GOT3 (cell line): Measurements from ENCODE around the gene ARHGEF25.
"Not testable (repeated sequence)": the region's sequence is repeated elsewhere in the genome, so short reads cannot be mapped to it uniquely, and the experiment has no call there.

ENCODE experiments used
- DNase-seq: peaks from one replicate; lab custom pipeline; 2025; ENCODE audit warnings: mixed read lengths; lab: John Stamatoyannopoulos, UW

ARHGEF25 gene

GRCh38 chr12:57609101-57609780, 2.0 kb upstream of the ARHGEF25 start:
- DNase-seq: no peak

DNA sequence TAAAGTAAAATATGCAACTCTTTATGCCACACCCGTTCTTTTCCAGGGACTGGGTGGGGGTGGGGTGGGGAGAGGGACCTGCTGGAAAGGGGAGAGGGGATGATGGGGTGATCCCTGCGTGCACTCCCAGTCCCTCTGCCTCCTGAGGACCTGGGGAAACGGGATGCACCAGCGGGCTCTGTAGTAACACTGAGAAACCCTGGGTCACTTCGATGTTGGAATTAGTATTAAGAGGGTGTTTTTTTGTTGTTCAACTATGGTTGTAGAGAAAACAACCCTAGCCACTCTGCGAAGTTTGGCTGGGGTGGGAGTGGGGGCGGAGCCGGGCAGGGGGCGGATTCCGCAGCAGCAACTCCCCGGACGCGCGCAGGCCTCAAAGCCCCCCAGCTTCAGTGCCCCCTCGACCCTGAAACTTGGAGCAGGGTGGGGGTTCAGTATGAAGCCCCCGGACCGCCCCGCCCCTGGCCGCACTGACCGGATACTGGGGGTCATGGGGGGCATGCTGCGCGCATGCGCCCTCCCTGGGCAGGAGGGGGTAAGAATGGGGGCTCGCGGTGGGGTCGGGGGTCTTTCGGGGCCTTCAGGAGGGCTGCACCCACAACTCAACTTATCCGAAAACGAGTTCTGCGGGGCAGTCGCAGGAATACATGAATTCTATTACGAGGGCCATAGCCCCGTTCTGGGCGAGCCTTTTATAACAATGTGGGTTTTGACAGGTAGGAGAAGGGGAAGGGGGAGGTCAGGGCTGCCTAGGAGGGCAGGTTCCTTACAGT, 1.3 kb upstream of the ARHGEF25 start:
- DNase-seq: no peak

GRCh38 chr12:57610554-57611107, 604 bp upstream of the ARHGEF25 start:
- no peak for DNase-seq

DNA sequence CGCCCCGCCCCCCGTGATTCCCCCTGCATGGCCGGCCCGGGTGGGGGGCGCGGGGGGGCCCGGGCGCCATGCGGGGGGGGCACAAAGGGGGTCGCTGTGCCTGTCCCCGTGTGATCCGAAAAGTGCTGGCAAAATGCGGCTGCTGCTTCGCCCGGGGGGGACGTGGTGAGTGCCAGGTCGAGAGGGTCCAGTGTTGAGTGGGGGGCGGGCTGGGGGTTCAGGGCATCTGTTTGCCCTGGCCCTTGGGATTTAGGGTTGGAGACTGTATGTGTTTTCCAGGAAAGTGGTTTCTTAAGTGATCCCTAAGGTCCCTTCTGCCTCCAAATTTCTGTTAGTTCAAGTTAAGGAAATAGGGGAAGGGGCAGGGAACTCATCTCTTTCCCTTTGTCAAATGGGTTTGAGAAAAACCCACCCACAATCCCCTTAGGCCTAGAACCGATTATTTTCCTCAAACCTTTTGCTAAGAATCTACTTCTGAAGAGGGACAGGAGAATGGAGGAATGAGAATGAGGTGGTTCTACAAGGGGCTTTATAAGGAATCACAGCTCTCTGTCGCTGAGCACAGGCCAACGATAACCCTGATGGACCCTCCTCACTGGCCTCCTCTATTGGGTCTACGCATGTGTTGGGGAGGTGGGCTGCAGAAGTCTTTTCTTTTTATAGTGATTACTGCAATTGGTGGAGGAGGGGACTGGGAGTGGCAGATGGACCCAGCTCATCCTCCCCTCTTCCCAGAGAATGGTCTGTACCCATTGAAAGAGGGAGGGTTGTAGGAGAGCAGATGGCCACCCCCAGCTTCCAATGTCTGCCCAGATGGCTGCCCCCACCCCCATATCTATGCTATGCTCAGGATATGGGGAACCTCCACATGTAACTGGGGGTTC, 834 bp downstream of the ARHGEF25 start:
- no peak for DNase-seq

- DNase-seq: no peak
Measured at GRCh38 chr12:57612711-57613426, 1.6 kb downstream of the ARHGEF25 start.

DNA sequence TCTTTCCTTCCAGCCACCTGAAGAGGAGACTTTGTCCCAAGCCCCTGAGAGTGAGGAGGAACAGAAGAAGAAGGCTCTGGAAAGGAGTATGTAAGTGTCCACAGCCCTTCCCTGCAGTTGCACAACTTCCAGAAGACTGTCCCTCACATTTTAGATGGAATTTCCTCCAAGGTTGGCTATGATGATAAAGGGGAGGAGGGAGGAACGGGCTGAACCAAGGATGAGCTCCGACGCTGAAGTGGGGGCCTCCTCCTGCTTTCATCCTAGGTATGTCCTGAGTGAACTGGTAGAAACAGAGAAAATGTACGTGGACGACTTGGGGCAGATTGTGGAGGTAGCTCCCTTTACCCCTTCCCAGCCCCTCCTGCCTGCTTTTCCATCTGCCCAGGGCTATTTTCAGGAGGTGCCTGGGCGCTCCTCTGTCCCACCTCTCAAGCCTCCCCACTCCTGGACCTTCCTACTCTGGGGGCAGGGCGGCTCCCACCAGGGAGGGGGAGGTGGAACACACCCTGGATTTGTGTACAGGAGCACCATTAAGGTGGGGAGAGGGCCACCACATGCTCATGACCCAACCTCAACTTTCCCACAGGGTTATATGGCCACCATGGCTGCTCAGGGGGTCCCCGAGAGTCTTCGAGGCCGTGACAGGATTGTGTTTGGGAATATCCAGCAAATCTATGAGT, 2.3 kb downstream of the ARHGEF25 start:
- DNase-seq: no peak

DNA sequence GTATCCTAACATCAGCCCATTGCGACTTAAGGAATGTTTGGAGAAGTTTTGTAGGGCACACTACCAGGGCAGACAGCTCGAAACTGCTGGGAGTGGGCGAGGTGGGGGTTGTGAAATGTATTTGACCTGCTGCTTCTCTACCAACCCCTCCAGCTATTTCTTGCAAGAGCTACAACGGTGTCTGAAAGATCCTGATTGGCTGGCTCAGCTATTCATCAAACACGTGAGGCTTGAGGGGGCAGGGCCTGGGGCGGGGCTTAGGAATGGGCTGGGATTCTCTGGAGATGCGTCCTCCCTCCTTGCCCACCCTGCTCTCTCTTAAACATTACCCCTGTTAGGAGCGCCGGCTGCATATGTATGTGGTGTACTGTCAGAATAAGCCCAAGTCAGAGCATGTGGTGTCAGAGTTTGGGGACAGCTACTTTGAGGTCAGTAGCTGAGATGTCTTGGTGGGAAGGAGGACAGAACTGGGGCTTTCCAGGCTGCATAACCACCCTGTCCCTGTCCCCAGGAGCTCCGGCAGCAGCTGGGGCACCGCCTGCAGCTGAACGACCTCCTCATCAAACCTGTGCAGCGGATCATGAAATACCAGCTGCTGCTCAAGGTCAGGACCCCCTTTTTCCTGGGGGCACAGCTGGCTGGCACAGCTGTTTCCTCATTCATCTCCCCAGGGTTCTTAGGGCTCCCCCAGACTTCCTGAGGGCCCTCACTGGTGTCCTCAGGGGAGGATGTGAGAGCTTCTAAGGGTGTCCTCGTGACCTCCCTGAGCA, 3.1 kb downstream of the ARHGEF25 start:
- DNase-seq: no peak

DNA sequence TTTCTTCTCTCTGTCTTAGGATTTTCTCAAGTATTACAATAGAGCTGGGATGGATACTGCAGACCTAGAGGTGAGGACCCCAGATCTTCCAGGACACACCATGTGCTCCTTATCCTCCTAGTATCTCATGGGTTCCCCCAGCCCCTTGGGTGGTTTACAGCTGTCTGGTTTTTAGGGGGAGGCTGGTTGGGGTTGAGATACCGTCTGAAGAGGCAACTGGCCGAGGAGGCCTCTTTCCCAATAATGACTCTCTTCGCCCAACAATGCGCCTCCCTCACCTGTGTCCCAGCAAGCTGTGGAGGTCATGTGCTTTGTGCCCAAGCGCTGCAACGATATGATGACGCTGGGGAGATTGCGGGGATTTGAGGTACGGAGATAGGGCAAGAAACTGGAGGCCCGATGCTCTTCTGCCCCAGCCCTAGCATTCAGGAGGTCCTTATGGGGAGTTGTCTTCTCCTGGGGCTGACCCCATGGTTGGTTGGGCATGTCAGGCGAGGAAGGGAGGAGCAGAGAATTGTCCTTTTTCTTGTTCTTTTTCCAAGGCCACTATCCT, 3.8 kb downstream of the ARHGEF25 start:
- no peak for DNase-seq

DNA sequence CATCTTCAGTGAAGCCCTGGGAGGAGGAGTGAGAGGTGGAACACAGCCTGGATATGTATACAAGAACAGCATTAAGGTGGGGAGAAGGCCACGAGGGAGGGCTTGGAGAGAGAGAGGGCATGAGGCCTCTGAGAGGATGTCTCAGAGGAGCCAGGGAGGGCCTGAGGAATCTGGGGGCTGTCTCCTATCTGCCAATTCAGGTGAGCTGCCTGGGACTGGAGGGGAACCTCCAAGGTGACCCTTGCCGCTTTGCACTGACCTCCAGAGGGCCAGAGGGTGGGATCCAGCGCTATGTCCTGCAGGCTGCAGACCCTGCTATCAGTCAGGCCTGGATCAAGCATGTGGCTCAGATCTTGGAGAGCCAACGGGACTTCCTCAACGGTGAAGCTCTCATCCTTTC, 4.4 kb downstream of the ARHGEF25 start:
- no peak for DNase-seq

- peak; percentile 86 for DNase-seq
Measured at GRCh38 chr12:57616383-57617101, 5.3 kb downstream of the ARHGEF25 start.

DNA sequence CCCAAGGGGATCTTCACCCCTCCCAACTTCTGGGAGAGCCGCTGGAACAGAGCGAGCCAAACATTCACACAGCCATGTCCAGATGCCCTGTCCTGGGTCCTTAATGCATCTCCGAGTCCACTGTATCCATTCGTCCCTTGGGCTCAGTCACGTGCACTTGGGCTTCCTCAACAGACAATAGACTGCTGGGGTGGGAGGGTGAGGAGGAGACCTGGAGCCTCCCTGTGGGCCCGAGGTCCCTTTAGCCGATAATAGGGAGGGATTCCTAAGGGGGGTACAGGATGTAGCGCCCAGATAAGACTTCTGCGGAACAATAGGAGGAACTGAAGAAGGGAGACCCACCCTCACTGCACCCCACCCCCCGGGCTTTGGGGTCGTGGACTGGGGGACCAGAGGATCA, 6.7 kb downstream of the ARHGEF25 start:
- DNase-seq: no peak

DNA sequence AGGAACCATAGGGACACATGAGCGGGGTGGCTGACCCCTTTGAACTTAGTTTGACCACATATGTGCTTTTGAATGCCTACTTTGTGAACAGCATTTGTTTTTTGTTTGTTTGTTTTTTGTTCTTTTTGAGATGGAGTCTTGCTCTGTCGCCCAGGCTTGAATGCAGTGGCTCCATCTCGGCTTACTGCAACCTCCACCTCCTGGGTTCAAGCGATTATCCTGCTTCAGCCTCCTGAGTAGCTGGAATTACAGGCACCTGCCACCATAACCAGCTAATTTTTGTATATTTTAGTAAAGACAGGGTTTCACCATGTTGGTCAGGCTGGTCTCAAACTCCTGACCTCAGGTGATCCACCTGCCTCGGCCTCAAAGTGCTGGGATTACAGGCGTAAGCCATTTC, 7.2 kb downstream of the ARHGEF25 start:
- DNase-seq: not testable (repeated sequence)

- DNase-seq: no peak
Measured at GRCh38 chr12:57618966-57619433, 7.8 kb downstream of the ARHGEF25 start.

DNA sequence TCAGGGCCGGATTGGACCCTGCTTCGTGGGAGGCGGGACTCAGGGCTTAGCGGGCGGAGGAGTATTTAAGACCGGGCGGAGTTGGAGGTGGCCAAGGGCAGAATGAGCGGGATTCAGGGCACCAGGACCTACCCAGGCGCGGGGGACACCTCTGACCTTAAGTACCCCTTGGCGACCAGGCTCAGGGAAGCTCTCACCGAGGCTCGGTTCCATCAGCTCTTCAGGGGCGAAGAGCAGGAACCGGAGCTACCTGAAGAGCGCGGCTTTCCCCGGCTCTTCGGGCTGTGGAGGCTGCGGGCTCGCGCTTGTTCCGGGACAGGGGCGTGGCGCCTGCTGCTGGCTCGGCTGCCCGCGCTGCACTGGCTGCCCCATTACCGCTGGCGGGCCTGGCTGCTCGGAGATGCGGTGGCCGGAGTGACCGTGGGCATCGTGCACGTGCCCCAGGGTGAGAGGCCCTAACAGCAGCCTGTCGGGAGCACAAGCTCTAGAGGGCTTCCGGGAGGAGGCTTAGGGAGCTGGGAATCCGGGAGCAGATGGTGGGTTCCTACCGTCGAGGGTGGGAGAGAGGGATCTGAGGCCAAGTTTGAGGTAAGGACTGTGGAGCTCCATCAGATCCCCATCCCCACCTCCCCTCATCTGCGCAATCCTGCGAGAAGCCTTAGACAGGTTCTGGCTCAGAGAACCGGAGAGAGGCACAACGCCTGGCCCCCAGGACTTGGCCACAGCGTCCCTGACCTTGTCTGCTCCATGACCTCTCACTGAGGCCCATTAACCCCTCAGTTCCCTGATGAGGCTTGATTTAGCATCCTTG, 8.4 kb downstream of the ARHGEF25 start:
- no peak for DNase-seq

DNA sequence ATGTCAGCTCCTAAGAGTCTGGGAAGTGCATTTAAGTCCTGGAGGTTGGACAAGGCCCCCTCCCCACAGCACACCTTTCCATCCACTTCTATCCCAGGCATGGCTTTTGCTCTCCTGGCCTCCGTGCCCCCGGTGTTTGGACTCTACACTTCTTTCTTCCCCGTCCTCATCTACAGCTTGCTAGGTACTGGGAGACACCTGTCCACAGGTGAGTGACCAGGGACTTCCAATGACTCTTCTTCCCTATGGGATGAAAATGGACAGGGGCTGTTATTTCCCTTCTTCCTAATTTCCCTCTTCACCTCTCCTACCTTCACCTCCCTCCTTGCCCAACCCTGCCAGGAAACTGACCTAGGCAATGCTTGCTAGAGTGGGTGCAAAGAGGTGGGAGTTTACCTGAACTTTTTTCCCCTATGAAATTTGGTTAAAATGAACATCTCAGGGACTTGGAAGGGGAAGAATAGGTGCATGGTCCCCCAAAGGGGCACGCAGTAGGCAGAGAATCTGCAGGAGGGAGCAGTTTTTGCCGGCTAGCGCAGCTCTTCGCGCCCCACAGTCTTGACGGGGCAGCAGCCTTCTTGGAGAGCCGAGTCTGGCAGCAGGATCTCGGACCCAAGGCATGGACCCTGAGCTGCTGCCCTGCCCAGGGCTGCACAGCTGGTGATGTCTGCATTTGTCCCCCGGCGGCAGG, 9.2 kb downstream of the ARHGEF25 start:
- DNase-seq: no peak

- DNase-seq: no peak
Measured at GRCh38 chr12:57620936-57621496, 9.8 kb downstream of the ARHGEF25 start.
